NOMO-1 treated with DMSO at 0.1 percent for 48 hours (cell line): Measurements from ENCODE around the gene DBNL.

Source experiments
- DNase-seq: peaks from one replicate; lab custom pipeline; 2025; ENCODE audit not compliant: unreplicated experiment; lab: John Stamatoyannopoulos, UW

Gene DBNL

DNA sequence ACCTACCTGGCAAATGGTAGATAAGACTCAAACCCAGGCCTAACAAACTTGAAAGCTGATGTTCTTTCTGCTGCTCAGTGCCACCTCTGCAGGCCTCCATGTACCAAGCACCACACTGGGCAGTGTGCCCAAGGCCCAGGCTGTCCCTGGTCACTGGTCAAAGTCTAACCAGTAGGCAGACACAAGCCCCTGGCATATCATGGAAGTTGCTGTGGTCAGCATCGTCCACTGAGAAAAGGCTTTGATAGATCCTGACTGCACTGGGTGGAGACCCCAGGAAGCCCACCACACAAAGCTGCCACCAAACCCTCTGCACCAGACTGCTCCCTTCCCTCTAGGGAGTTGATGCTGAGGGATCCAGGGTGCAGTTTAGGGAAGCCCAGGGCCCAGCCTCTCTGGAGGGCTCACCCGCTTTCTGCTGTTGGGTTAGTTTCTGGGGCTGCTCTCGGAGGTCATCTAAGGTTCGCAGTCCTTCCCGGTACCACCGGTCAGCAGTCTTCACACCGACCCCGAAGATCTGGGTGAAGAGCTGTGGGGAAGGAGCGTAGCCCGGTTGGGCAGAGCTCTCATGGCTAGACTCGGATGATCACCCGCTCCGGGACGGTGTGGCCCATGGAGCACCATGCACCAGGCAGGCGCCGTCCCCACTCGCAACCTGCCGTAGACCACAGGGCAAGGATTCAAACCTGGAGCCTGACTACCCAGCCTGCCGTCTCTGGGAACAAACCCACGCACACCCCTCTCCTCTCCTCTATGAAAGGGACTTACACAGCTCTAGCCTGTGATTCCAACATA lies 31.8 kb downstream of the DBNL start:
- no peak for DNase-seq

DNA sequence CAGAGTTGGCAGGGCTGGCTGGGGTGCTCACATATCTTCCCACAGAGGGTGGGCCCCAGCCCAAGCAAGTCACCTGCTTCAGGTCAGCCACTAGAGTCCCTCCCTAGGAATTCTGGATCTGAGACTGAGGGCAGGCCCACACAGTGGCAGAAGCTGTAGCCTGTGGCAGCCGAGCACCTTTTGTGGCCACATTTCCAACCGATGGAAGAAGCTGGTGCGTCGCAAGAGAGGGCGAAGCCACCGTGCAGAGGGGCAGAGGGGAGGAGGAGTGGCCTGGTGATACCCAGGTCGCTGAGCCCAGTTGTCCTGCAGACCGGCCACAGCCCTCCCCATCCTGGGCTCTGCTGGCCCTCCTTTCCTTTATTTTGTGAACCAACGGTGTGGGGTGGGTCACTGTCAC lies 32.6 kb downstream of the DBNL start:
- DNase-seq = no peak

DNA sequence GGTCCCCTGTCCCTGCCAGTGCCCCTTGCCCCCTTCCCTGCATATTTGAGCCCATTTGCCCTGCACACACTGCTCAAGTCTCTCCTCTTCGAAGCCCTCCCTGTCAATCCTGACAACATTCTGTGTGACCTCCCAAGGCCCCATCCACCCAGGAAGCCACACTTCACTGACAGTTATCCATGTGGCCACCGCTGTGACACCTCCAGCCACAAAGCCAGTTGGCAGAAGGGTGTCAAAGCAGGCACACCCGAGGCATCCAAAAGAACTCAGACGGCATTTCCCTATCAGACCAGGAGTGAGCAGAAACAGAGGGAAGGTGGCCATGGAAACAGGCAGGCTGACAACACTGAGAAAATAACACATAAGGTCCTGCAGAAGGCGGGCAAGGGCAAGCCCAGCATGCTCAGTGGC lies 33.2 kb downstream of the DBNL start:
- DNase-seq = no peak

DNA sequence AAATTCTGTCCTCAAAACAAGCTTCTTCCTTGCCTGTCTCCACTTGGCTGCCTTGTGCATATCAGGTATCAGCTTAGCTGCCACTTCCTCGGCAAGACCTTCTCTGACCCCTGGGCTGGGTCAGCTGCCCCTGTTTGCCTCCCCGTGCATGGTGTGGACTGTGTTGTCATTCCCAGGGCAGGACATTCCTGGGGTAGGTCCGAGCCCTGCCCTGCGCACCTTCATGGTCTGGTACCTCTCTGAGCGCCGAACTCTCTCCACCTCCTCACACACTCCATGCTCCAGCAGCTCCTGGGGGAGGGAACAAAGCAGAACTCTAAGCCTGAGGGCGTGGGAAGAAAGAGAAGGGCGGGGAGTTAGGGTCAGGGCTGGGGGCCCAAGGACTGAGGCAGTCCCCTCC lies 34.0 kb downstream of the DBNL start:
- DNase-seq = no peak

DNA sequence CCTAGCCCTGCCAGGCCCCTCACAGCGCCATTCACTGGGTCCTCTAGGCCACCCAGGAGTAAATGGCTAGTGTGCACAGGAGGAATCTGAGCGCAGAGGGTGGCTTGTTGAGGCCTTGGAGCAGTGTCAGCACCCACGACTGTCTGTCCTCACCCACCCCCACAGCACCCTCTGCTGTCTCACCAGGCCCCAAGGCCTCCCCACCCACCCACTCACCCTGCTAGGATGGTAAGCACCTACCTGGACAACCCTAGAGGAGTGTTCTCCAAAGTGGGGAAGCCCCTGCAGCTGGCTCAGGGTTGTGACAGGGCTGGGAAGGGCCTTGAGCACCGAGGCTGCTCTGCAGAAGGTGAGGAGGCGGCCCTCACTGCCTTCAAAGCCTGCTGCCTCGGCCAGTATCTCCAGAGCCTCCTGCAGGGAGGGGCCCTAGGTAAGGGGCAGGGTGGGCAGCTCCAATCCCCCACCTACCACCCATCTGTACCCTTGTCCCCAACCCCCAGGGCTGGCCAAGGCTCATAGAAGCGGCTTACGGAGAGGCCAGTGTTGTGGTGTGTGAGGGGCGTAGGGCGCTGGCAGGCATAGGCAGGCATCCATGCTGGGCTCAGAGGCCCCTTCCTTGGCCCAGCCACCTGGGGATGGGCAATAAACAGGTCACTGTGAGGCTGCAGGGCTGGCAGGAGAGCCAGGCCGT lies 35.0 kb downstream of the DBNL start:
- no peak for DNase-seq

DNA sequence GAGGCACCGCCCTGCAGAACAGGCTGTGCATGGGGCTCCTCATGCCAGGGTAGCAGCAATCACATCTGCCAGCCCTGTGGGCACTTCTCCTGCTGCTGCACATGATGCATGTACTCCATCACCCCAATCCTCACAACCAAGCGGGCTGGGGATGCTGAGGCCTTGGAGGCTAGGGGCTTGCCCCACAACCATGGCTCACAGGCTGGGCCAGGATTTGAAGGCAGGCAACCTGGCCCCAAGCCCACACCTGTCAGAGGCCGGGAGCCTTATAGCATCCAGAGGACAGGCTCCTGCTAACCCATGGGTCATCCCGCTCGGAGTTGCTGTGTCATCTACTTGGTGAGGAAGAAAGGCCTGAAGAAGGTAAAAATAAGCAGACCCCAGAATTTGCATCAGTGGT lies 35.6 kb downstream of the DBNL start:
- no peak for DNase-seq

DNA sequence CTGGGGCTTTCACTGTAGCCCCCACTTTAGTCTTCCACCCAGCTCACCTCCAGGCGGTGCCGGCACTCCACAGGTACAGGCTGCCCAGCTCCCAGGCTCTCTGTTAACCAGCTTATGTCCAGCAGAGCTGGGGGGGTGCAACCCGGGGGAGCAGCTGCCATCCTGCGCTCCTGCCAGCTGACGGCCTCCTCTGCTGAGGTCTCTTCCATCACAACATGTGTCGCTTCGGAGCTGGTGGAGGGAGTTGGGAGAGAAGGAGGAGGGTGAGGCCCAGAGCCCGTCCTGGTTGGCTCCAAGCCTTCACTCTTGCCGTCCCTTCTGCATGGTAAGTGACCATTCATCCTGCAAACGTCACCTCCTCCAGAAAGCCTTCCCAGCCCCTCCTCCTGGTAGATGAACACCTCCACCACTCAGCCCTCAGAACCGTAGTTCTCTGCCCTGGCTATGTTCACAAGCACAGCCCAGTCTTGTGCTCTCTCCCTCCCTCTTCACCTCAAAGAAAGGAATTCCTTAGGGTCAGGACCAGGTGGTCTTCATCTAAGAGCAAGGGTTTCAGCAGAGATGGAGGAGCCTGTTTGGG lies 36.3 kb downstream of the DBNL start:
- DNase-seq = no peak

DNA sequence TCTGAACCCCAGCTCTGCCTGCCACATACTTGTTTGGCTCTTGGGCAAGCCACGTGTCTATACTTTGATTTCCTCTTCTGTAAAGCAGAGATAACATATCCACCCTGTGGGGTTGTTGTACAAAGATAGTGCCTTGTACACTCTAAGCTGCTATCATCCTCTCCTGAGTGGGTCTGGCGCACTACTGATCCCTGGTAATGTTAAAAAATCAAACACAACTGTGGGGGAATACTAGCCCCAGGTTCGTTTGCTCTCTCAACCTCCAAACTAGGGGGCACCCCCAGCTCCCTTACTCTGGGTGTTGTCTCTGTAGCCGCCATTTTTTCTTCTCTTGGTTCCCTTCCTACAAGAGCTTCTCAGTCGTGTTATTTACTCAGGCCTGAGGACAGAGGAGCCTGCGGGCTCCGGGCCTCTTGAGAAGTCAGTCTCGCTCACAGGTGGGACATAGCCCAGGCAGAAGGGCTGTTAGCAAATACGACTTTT lies 36.8 kb downstream of the DBNL start:
- peak; percentile 15 for DNase-seq

DNA sequence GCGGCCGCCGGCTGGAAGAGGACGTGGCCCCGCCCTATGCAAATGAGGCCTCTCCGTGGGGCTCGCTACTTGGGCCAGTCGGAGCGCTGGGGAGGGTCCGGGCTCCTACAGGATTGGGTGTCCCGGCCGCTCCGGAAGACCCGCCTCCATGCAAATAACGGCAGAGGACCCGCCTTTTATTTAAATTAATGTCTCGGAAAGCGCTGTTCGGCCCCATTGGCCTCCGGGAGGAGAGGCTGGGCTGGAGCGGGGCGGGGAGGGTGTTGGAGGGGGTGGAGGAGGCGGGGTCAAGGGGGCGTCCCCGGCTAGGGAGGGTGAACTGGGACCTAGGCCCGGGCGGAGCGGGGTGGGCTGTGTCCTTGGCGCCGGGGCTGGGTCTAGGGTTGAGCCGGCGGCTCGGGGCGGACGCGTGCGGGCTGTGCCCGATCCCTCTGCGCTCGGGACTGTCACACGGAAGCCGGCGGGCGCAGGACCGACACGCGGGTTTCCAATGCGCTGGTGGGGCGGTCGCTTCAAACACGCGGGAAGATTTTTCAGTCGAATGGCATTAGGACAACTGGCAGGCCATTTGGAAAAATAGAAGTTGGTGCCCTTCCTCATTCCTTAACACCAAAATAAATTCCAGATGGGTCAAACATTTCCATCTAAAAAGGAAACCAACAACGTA lies 38.2 kb downstream of the DBNL start:
- DNase-seq = peak; percentile 99

DNA sequence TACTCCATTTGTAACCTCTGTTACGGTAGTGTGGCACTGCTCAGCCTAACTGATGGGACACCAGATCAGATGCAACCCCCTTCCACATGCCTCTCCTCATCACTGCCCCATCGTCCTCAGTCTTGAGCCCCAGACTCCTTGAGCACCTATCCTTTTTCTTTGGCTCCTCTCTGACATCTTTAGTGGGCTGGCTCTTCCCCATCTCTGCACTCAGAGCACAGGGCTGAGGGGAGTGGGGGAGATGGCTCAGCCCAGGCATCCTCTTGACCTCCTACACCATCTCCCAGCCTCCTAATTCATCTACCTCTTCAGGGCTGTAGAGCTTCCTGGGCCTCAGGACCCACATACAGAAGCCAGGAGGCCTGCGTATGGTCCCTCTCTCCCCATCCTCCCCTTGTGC lies 39.3 kb downstream of the DBNL start:
- DNase-seq = no peak

DNA sequence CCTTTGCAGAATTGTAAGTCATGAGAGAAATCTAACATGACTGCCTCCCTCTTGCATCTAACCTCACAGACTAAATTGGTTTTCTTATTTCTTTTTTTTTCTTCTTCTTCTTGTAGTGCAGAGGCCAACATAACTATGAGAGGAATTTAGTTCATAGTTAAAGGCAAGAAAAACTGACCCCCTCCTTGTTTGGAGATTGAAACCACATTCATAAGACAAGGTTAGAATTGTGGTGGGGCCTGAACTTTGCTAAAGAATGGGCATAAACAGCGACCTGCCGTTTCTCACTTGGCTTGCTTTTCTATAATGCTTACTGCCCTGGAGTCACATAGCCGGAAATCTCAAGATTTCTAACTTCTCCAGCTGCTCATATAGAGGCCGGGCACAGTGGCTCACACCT lies 40.2 kb downstream of the DBNL start:
- DNase-seq = no peak

DNA sequence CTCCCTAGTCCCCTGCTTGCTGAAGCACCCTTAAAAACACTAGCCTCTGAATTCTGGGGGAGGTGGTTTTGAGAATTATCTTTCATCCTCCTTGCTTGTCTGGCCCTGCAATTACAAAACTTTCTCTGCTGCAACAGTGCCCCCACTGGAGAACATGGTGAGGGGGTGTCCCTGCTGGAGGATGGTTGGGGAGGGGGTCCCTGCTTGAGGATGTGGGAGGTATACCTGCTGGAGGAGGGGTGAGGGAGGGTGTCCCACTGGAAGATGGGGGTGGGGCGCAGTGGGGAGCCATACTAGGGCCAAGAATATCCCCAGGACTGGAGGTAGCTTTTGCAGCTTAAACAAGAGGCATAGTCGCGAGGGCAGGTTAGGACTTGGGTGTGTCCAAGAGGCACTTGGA lies 41.0 kb downstream of the DBNL start:
- DNase-seq = no peak

DNA sequence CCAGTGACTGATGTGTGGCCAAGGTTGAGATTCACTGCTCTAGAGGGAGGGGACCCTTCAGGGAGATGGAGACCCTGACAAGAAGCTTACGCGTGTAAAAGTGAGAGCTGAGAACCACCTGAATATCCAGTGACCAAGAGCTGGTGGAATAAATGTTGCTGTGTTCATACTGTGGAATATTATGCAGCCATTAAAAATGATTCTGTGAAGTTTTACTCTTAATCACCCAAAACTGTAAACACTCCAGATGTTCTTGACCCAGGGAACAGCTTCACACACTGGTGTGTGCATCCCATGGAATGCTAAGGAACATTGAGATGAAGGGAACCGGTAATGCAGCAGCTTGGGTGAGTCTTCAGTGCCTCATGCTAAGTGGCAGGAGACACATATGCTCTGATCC lies 42.1 kb downstream of the DBNL start:
- DNase-seq = no peak

DNA sequence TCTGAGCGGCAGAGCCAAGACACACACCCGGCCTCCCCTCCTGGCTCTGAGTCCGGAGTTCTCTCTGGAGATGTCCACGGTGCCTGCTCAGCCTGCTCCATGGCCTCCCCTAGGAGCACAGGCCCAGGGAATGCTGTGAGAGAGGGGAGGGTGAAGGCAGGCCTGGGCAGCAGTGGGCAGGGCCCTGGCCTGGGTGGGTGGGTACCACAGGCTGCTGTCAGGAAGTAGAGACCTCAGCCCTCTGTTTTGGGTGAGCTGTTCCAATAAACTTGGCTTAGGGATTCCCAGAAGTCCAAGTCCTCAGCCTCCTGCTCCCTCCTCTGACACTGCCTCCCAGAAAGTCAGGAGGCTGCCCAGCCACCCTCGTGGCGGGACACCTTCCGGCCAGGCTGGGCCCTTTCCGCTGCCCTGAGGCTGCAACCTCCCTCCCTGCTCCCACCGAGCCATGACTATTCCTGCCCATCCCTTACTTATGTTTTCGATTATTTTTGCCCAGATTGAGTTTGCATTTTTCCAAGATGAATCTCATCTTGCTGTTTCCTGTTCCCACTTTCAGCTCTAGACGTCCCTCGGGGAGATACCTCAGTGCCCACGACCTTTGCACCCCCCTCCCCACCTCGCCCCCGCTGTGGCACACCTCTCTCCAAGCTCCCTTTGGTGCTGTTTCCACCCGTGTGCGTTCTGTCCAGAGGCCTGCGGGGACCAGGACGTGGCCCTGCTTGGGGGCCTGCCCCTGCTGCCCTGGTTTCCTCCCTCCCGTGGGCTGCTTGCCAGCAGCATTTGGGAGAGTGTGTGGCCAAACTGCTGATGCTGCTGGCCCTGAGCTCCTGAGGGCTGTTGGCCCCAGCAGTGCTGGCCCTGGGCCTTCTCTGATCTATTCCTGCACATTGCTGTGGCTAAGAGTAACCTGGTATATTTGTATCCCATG lies 43.7 kb downstream of the DBNL start:
- no peak for DNase-seq

DNA sequence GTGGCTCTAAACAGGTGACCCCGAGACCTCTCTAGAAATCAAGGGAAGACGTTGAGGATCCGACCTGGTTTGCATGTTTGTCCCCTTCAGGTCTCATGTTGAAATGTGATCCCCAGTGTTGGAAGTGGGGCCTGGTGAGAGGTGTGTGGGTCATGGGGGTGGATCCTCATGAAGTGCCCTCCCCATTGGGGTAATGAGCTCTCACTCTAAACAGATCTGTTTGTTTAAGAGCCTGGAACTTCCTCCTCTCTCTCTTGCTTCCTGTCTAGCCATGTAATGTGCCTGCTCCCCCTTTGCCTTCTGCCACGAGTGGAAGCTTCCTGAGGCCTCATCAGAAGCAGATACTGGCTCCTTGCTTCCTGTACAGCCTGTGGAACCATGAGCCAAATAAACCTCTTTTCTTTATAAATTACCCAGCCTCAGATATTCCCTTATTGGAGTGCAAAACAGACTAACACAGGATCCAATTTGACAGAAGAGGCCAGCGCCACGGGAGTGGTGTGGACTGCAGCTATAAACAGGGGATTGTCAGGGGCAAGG lies 48.7 kb downstream of the DBNL start:
- DNase-seq = no peak

DNA sequence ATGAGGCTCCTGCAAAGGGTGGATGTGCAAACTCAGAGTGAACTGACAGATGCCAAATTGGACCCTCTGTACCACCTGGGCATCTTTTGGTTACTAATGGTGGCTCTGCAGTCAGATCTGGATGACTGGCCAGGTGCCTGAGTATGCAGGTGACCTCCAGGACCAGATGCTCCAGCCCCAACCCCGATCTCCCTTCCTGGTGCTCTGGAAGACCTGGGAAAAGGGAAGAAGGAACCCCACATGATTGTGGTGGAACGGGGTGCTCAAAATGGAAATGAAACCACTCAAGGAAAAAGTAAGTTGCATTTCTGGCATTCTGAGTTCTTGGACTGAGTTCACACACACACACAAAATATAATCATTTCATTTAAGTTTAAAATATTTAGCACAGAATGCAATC lies 49.9 kb downstream of the DBNL start:
- DNase-seq = no peak

DNA sequence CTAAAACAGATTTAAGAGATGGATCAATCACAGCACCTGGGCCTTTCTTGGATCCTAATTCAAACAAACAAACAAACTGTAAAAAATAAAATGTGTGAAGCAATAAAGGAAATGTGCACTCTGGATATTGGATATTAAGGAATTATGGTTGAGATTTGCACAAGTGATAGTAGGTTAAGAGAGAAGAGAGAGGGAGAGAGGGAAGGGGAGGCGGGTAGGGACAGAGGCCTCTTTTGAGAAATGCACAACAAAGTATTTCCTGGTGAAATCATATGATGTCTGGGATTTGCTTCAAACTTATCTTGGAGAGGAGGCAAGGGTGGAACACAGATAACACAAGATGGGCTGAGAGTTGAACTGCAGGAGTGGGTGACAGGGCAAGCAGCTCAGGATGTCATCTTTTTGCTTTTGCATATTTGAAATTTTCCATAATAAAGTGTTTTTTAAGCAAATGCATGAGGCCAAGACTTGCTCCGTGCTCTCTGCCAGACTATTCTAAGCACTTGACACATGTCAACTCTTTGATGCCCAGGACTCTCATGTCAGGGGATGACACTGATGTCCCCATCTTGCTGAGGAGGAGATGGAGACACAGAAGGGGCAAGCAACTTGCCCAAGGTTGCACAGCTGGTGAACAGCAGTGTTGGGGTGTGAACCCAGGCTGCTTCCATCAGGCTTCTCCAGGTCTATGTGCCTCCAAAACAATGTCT lies 50.5 kb downstream of the DBNL start:
- no peak for DNase-seq

DNA sequence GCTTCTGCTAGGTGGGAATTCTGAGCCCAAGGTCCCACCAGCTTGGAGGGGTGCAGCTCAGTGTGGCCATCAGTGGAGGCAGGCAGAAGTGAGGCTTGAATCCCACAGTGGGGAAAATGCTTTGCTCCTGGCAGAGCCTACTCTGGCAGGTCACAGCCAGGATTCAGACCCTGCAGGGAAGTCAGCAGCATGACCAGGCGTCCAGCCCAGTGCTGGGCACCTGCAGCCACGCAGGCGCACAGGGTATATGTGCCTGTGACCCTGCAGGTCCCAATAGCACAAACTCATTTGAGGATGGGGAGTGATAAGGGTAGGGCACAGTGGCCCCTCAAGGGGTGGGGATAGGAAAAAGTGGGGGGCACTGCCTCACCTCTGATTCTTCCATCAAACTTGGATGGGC lies 51.3 kb downstream of the DBNL start:
- DNase-seq = no peak

DNA sequence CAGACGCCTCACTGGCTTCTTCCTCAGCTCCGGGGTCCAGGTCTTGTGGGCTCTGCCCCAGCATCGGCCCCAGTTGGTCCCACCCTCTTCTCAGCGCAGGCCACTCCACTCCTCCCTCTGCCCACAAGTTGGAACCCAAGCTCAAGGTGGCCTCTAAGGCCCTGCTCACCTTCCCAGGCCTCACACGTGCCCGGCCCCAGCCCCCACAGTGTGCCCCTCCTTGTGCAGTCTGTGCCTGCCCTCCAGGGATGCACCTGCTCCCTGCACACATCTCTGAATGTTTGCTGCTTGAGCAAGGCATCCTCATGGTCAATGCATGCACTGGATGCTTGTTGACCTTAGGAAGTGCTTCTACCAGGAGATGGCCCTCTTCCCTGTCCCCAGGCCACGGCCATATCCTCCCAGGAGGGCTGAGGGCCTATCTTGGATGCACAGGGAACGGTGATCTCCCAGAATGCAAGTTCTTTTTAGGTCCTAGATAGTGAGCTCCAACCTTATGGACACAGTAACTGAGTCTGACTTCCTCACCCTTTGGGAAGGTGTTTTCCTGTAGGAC lies 51.9 kb downstream of the DBNL start:
- no peak for DNase-seq
